Measurements from ENCODE around the gene DCHS1.

Gene DCHS1

DNA sequence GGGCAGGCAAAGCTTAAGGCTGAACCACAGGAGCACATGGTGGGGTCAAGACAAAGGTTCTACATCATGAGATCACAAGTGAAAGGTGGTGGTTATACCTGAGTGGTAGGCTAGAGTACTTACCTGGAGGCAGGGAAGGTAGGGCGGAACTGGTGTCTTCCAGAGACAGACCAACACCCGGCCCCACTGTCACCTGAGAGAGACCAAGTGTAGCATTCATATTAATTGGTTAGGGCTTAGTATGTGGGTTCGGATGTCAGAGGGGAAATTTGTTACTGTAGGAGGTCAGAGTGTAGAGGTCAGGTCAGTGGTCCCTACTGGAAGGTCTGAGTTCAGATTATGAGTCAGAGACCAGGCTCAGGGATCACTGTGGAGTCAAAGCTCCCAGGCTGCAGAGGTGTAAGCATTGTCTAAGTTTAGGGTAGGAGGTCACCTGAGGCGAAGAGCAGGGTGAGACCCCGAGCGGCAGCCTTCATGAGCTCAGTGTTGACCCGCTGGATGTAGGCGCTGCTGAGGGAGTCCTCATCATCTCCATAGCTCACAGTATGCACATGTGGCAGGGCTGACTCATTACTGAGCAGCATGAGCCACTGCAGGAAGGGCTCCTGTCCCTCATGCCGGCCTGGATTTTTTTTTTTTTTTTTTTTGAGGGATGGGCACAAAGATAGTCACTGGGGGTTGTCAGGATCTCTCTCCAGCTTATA is 39.6 kb downstream of the DCHS1 start:
- DNase-seq (ENCODE audit: insufficient read length, low spot score): no peak
- no peak for FAIRE-seq

DNA sequence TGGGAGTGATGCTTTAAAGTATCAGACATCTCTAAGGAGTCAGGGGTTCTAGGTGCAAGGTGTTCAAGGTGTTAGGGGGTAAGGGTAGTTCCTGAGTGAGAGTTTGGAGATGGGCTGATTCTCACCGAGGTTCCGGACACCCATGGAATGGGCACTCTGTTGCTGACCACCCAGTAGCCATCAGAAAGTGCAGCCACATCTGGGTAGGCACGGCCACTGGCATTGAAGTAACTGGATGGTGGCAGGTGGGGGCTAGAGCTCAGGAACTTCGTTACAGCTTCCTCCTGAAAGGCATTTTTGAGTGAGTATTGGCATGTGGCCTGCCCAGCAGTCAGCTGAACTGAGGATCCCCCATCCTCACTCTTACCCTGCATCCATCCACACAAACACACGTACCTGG is 40.6 kb downstream of the DCHS1 start:
- FAIRE-seq (no peak), DNase-seq (ENCODE audit: insufficient read length, low spot score) (no peak)

- no peak for FAIRE-seq
These were observed 41.2 kb downstream of the DCHS1 start for GRCh38 chr11:6614446-6614845.

GRCh38 chr11:6613496-6613895 is 42.1 kb downstream of the DCHS1 start:
- no peak for DNase-seq (ENCODE audit: insufficient read length, low spot score)
- FAIRE-seq: no peak

More at GRCh38 chr11:6614446-6614845, 41.2 kb downstream of the DCHS1 start:
- no peak for DNase-seq (ENCODE audit: insufficient read length, low spot score)

GRCh38 chr11:6612213-6613041 is 43.2 kb downstream of the DCHS1 start, which contains the start of gene TAF10:
TAF10 (minus strand) TSS chr11:6612216; CDS start chr11:6612189, 27 bp downstream.
- DNase-seq (ENCODE audit: insufficient read length, low spot score) (peak; percentile 89), FAIRE-seq (peak; percentile 94)

- no peak for FAIRE-seq
- DNase-seq (ENCODE audit: insufficient read length, low spot score): no peak
These were observed 43.7 kb downstream of the DCHS1 start for GRCh38 chr11:6611963-6612212.

DNA sequence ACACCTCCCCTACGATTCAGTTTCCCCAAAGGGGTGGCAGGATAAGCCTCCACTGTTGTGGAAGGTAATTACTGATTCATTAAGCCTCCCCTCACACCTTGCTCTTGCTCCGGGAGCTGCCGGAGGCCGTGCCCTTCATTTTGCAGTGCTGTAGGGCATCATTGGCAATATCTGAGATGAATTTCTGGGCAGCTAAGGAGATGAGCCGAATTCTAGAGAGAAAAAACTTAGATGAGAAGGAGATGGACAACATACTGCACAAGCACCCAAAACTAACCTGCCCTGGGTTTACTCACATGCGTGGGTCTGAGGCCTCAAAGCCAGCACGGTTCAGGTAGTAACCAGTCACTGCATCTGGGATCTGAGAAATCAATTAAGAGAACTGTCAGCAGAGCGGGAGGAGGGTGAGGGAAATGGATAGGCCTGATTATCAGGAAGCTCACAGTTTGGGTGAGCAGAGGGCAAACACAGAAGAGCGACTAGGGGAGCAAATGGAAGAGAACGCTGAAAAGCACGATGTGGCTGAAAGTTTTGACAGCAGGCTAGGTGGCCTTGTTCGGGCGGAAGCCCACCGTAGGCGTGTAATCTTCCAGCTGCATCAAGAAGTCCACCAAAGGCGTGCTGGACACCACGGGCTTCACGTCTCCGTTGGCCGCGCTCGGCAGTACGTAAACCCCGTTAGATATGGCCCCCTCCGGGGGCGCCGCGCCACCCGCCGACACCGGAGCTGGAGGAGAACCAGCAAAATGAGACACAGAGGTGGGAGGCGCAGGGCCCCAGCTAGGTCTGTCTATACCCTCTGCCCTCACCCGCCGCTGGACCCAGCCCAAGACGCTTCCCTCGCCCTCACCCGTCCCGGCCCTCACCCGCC is 44.3 kb downstream of the DCHS1 start:
- no peak for FAIRE-seq
- no peak for DNase-seq (ENCODE audit: insufficient read length, low spot score)

GRCh38 chr11:6610591-6610990 is 45.0 kb downstream of the DCHS1 start:
- DNase-seq (ENCODE audit: insufficient read length, low spot score): no peak
- FAIRE-seq: no peak

- FAIRE-seq: no peak
- no peak for DNase-seq (ENCODE audit: insufficient read length, low spot score)
These were observed 46.0 kb downstream of the DCHS1 start for GRCh38 chr11:6609502-6610015.

DNA sequence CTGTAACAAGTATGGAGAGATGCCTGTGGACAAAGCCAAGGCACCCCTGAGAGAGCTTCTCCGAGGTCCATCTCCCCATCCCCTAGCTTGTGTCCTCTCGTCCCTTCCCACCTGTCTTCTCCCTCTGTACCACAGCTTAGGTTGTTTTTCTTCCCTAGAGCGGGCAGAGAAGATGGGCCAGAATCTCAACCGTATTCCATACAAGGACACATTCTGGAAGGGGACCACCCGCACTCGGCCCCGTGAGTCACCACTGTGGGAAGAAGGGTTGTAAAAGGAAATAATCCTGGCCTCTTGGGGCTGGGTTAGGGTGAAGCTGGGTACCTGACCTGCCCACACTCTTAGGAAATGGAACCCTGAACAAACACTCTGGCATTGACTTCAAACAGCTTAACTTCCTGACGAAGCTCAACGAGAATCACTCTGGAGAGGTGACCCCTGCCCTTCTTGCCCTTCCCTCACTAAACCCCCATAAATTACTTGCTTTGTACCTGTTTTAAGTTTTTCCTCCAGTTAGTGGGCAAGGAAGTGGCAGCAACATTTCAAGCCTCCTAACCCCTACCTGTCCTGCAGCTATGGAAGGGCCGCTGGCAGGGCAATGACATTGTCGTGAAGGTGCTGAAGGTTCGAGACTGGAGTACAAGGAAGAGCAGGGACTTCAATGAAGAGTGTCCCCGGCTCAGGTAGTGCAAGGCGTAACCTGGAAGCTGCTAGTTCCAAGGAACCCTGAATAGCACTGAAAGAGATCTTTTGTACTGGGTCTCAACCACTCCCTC is 46.7 kb downstream of the DCHS1 start:
- DNase-seq (ENCODE audit: insufficient read length, low spot score) (no peak), FAIRE-seq (no peak)

GRCh38 chr11:6608011-6608410 is 47.6 kb downstream of the DCHS1 start:
- no peak for FAIRE-seq

GRCh38 chr11:6607190-6607795 is 48.3 kb downstream of the DCHS1 start:
- FAIRE-seq (no peak), DNase-seq (ENCODE audit: insufficient read length, low spot score) (no peak)

More at GRCh38 chr11:6608011-6608410, 47.6 kb downstream of the DCHS1 start:
- no peak for DNase-seq (ENCODE audit: insufficient read length, low spot score)

DNA sequence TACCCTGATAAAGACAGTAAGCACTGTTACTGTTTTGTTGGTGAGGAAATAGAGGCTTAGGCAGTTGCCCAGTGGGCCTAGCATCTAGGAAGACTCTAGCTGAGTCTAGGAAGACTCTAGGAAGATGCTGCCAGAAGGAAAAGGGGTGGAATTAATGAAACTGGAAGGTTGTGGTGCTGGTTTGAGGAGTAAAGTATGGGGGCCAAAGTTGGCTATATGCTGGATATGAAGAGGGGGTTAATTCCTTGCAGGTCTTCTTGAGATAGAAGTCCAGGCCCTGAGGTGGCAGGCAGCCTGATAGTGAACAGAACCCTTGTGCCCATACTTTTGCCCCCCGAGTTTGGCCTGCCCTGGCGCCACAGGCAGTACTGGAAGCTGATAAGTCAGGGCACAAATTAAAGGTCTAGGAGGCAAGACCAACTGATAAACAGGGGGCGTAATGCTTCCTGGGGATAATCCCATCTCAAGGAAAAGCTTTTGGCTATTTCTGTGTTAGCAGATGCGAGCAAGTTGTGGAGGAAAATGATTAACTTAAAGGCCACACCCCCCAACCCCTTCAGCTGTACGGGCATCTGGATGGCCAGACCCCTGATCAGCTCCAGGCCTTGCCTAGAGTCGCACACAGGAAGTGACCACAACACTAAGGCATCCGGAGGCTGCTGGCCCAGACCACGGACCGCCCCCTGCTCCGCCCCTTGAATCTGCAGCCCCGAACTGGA is 49.0 kb downstream of the DCHS1 start:
- peak; percentile 97 for DNase-seq (ENCODE audit: insufficient read length, low spot score)
- no peak for FAIRE-seq

DNA sequence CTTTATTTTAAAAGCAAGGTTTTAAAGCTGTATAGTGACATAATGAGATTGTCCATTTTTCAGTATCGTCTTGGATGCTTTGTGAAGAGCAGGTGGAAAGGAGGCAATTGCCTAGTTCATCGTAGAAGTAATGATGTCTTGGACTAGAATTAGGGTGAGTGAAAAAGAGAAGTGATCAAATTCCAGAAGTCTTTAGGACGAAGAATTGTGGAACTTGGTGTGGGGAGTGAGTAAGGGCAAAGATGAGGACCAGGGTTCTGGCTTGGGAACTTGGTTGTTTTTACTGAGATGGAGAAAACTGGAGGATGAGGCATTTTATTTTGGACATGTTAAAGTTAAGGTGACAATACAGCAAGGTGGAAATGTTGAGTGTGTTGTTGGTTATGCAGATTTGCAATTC is 50.8 kb downstream of the DCHS1 start:
- no peak for FAIRE-seq
- DNase-seq (ENCODE audit: insufficient read length, low spot score): no peak

DNA sequence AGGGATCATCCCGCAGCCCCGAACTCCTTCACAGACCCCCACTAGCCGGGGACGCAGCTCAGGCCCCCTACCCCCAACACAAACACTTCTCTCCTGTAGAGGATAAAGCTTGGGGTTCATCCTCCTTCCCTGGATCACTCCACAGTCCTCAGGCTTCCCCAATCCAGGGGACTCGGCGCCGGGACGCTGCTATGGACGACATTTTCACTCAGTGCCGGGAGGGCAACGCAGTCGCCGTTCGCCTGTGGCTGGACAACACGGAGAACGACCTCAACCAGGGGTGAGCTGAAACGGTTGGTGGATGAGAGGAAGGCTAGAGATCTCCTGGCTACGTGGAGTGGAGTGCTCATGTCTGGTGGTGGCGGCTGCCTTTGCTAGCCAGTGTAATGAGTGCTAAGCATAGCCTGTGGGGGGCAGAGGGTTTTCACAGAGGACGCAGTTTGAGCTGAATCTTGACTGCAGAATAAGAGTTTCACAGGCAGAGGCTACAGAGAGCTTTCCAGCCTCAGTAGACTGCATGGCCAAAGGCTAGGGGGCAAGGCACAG is 51.5 kb downstream of the DCHS1 start:
- DNase-seq (ENCODE audit: insufficient read length, low spot score) (peak; percentile 34), FAIRE-seq (peak; percentile 13)

- FAIRE-seq (peak; percentile 83), DNase-seq (ENCODE audit: insufficient read length, low spot score) (peak; percentile 80)
These were observed 52.1 kb downstream of the DCHS1 start, which contains the start of the genes ILK and RRP8 for GRCh38 chr11:6603287-6604080. ILK (plus strand) TSS chr11:6603774; CDS start chr11:6604272, 498 bp downstream. RRP8 (minus strand) TSS chr11:6603616; CDS start chr11:6603502, 114 bp downstream.

DNA sequence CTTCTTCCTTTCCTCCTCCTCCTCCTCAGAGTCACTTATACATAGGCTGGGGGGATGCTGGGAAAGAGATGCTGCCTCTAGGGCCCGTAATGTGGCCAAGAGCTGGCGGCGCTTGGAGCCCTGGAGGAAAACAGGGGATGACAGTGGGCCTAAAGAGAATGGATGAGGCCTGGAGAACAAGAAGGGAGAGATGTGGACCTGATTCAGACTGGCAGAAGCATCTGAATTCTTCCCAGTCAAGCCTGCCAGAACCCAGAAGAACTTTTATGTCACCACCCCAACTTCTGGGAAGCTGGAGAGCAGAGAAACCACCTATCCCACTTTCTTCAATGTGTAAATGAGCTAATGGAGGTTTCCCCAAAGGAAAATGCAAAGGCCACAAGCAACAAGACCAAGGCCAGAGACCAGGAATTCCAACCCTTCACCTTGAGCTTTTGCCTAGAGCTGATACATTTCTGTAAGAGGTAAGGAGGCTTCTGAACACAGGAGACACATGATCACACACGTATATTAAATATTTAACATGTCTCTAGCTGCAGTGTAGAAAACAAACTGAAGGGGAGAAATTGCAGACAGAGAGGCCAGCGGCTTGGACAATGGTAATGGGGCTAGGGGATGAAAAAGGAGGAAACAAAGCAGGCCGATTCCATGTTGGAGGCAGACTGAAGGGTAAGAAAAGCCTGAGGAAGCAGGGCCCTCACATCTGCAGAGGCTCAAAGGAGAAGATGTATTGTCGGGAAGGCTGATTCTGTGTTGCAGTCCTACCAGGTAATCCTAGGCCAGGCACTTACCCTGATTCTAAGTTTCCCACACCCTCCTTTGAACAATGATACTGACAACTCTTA is 53.3 kb downstream of the DCHS1 start:
- FAIRE-seq: no peak

More for the DNA sequence above, 53.3 kb downstream of the DCHS1 start:
- DNase-seq (ENCODE audit: insufficient read length, low spot score): no peak
